ENCODE data around the gene STYXL2.

Gene STYXL2

GRCh38 chr1:167077128-167077867, 16.6 kb upstream of the STYXL2 start:
- DNase-seq (ENCODE audit: low read depth) = no peak
- TF ChIP-seq CTCF (conservative IDR thresholded peaks at IDR 0.05; ENCODE audit: control insufficient read depth, insufficient read depth, low read depth, low read length) = no peak
- H3K4me3 ChIP-seq (ENCODE audit: control insufficient read depth, low read depth, low read length) = no peak overlapping the region

GRCh38 chr1:167077868-167078210, 16.0 kb upstream of the STYXL2 start:
- no peak for TF ChIP-seq CTCF (conservative IDR thresholded peaks at IDR 0.05; ENCODE audit: control insufficient read depth, insufficient read depth, low read depth, low read length)
- H3K4me3 ChIP-seq (ENCODE audit: control insufficient read depth, low read depth, low read length) = no peak overlapping the region
- DNase-seq (ENCODE audit: low read depth) = no peak

GRCh38 chr1:167081594-167082156, 12.2 kb upstream of the STYXL2 start:
- no peak overlapping the region for H3K4me3 ChIP-seq (ENCODE audit: control insufficient read depth, low read depth, low read length)
- no peak for DNase-seq (ENCODE audit: low read depth)
- TF ChIP-seq CTCF (conservative IDR thresholded peaks at IDR 0.05; ENCODE audit: control insufficient read depth, insufficient read depth, low read depth, low read length) = no peak

GRCh38 chr1:167082511-167083027, 11.3 kb upstream of the STYXL2 start:
- no peak for DNase-seq (ENCODE audit: low read depth)
- TF ChIP-seq CTCF (conservative IDR thresholded peaks at IDR 0.05; ENCODE audit: control insufficient read depth, insufficient read depth, low read depth, low read length) = no peak
- H3K4me3 ChIP-seq (ENCODE audit: control insufficient read depth, low read depth, low read length) = no peak overlapping the region

- no peak for DNase-seq (ENCODE audit: low read depth)
- no peak for TF ChIP-seq CTCF (conservative IDR thresholded peaks at IDR 0.05; ENCODE audit: control insufficient read depth, insufficient read depth, low read depth, low read length)
- H3K4me3 ChIP-seq (ENCODE audit: control insufficient read depth, low read depth, low read length) = no peak overlapping the region
Observed at GRCh38 chr1:167083066-167083665, 10.7 kb upstream of the STYXL2 start.

GRCh38 chr1:167083871-167084270, 10.0 kb upstream of the STYXL2 start:
- H3K4me3 ChIP-seq (ENCODE audit: control insufficient read depth, low read depth, low read length) = no peak overlapping the region
- TF ChIP-seq CTCF (conservative IDR thresholded peaks at IDR 0.05; ENCODE audit: control insufficient read depth, insufficient read depth, low read depth, low read length) = no peak
- DNase-seq (ENCODE audit: low read depth) = no peak
